ENCODE results near the gene SLC15A3.

DNA sequence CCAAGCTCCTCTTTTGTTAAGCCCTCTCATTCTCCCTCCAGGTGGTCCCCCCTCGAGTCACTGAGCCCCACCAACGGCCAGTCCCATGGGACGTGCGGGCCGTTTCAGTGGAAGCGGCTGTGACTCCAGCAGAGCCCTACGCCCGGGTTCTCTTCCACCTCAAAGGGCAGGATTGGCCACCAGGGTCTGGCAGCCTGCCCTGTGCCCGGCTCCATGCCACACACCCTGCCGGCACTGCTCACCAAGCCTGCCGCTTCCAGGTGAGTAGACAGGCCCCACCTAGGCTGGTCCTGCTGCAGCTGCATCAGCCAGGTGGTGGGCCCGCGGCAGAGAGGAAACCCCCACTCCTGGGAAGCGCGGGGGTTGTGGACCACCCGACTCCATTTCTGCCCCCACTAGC is 24.4 kb downstream of the SLC15A3 start:
- TF ChIP-seq REST (IDR thresholded peaks at IDR 0.05; ENCODE audit: insufficient read depth in 1 of 2, low read depth in 2 of 2, low read length in 2 of 2) (no peak), POLR2AphosphoS5 (IDR thresholded peaks at IDR 0.05; ENCODE audit: low read depth, low read length) (no peak), TAF1 (IDR thresholded peaks at IDR 0.05; ENCODE audit: borderline replicate concordance, insufficient read depth, low read length) (no peak), FOXP2 (optimal IDR thresholded peaks at IDR 0.05; ENCODE audit: borderline replicate concordance, extremely low read depth, extremely low read length, insufficient read depth) (no peak), SIN3A (IDR thresholded peaks at IDR 0.05; ENCODE audit: borderline replicate concordance, insufficient read depth, low read length) (no peak)

Data from PFSK-1 (cell line).